ENCODE measurements around the gene SH3BGRL2.

DNA sequence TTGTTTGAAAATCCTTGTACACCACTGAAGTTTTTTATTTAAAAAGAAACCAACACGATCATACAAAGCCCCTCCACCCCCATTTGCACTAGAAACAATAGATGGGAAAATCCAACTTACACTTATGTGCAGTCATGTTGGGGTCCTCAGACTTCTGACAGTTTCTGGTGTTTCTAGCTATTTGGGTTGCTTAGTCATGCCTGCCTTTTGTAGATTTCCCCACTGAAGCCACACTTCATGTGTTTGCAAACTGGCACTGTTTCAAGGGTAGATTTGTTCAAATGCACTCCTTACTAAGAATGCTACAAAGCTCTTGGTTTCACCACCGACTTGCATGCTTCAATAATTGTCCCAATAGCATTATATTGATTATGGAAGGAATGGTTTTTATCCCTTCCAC lies 1.5 kb downstream of the SH3BGRL2 start:
- TF ChIP-seq, protein P1, sequence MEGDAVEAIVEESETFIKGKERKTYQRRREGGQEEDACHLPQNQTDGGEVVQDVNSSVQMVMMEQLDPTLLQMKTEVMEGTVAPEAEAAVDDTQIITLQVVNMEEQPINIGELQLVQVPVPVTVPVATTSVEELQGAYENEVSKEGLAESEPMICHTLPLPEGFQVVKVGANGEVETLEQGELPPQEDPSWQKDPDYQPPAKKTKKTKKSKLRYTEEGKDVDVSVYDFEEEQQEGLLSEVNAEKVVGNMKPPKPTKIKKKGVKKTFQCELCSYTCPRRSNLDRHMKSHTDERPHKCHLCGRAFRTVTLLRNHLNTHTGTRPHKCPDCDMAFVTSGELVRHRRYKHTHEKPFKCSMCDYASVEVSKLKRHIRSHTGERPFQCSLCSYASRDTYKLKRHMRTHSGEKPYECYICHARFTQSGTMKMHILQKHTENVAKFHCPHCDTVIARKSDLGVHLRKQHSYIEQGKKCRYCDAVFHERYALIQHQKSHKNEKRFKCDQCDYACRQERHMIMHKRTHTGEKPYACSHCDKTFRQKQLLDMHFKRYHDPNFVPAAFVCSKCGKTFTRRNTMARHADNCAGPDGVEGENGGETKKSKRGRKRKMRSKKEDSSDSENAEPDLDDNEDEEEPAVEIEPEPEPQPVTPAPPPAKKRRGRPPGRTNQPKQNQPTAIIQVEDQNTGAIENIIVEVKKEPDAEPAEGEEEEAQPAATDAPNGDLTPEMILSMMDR (conservative IDR thresholded peaks at IDR 0.05; ENCODE audit: low read depth, low read length) = no peak
- no peak for TF ChIP-seq EZH2 (IDR thresholded peaks at IDR 0.05; ENCODE audit: low read length, unreplicated experiment)

Measured in PC-3 (cell line).